HEK293T (cell line): Measurements from ENCODE around the gene SLC36A4.

Experiments used
- ARNT ChIP-seq: fragments of 450-650 bp; IDR thresholded peaks from 2 replicates; pipeline ENCODE4 v1.6.1; 2017; ENCODE audit warnings: mild to moderate bottlenecking
- CTBP1 ChIP-seq: fragments of 450-650 bp; IDR thresholded peaks from 2 replicates; pipeline ENCODE4 v1.6.1; 2016; ENCODE audit warnings: borderline replicate concordance
- FOXA1 ChIP-seq: fragments of 450-650 bp; IDR thresholded peaks from 2 replicates; pipeline ENCODE4 v1.6.1; 2016; ENCODE audit warnings: mild to moderate bottlenecking
- FOXM1 ChIP-seq: fragments of 450-650 bp; IDR thresholded peaks from 2 replicates; pipeline ENCODE4 v1.6.1; 2017; ENCODE audit warnings: mild to moderate bottlenecking, borderline replicate concordance
- L3MBTL2 ChIP-seq: fragments of 450-650 bp; conservative IDR thresholded peaks from 2 replicates; pipeline ENCODE4 v1.6.1; 2016; ENCODE audit warnings: mild to moderate bottlenecking
- LEF1 ChIP-seq: fragments of 450-650 bp; IDR thresholded peaks from 2 replicates; pipeline ENCODE4 v1.6.1; 2017; ENCODE audit warnings: mild to moderate bottlenecking, borderline replicate concordance
- NFRKB ChIP-seq: fragments of 450-650 bp; IDR thresholded peaks from 2 replicates; pipeline ENCODE4 v1.6.1; 2016; ENCODE audit warnings: mild to moderate bottlenecking, moderate library complexity
- PKNOX1 ChIP-seq: fragments of 450-650 bp; IDR thresholded peaks from 2 replicates; pipeline ENCODE4 v1.6.1; 2016
- SUZ12 ChIP-seq: fragments of 450-650 bp; IDR thresholded peaks from 2 replicates; pipeline ENCODE4 v1.6.1; 2016; ENCODE audit warnings: mild to moderate bottlenecking
- TARDBP ChIP-seq: fragments of 450-650 bp; IDR thresholded peaks from 2 replicates; pipeline ENCODE4 v1.6.1; 2016
- ZNF384 ChIP-seq: fragments of 450-650 bp; IDR thresholded peaks from 2 replicates; pipeline ENCODE4 v1.6.1; 2016

GRCh38 chr11:93116641-93117441, 81.0 kb downstream of the SLC36A4 start:
- TF ChIP-seq SUZ12 = no peak
- TF ChIP-seq PKNOX1 = no peak
- no peak for TF ChIP-seq FOXA1
- TF ChIP-seq CTBP1 = no peak
- no peak for TF ChIP-seq ZNF384
- TF ChIP-seq NFRKB = no peak
- TF ChIP-seq LEF1 = no peak
- TF ChIP-seq FOXM1 = no peak
- no peak for TF ChIP-seq TARDBP
- TF ChIP-seq L3MBTL2 = no peak
- no peak for TF ChIP-seq ARNT
